ENCODE measurements around the gene VKORC1L1. TPM values are rescaled to one million over a fixed set of nuclear protein-coding genes. Genes with fewer than 3 reads are reported as not detected.

Gene VKORC1L1
- total RNA-seq, 1 donor from 2014 or later = 23.1 TPM

DNA sequence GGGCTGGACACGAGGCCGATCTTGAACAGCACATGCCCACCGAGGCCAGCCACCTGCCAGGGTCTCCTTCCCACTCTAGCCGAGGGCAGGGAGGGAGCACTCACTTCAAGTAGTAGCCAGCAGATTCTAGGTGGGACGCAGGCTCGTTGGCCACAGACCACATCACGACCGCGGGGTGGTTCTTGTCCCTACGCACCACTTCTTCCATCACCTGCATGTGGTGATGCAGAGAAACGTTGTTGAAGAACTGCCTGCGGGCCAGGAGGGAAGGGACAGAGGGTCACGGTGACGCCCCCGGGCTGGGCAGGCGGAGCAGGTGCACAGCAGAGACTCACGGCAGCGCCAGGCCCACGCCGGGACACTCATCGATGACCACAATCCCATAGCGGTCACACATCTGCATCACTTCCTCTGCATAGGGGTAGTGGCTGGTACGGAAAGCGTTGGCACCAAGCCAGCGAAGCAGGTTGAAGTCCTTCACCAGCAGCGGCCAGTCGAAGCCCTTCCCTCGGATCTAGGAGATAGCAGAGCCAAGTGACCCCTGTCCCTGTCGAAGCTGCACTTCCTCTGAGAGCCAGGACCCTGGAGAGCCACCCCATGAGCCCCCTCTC lies 101.4 kb downstream of the VKORC1L1 start:
- Mint-ChIP-seq H3K36me3 (ENCODE audit: unreplicated experiment) (peaks cover 13% of the 10 kb centered on the region), H3K27me3 (ENCODE audit: unreplicated experiment) (no peaks in the 10 kb centered on the region), H3K9me3 (ENCODE audit: unreplicated experiment) (no peaks in the 10 kb centered on the region), H3K4me3 (ENCODE audit: unreplicated experiment) (no peak overlapping the region), H3K27ac (ENCODE audit: unreplicated experiment) (no peak overlapping the region), H3K4me1 (ENCODE audit: unreplicated experiment) (no peaks in the 10 kb centered on the region)
- TF ChIP-seq, protein P1, sequence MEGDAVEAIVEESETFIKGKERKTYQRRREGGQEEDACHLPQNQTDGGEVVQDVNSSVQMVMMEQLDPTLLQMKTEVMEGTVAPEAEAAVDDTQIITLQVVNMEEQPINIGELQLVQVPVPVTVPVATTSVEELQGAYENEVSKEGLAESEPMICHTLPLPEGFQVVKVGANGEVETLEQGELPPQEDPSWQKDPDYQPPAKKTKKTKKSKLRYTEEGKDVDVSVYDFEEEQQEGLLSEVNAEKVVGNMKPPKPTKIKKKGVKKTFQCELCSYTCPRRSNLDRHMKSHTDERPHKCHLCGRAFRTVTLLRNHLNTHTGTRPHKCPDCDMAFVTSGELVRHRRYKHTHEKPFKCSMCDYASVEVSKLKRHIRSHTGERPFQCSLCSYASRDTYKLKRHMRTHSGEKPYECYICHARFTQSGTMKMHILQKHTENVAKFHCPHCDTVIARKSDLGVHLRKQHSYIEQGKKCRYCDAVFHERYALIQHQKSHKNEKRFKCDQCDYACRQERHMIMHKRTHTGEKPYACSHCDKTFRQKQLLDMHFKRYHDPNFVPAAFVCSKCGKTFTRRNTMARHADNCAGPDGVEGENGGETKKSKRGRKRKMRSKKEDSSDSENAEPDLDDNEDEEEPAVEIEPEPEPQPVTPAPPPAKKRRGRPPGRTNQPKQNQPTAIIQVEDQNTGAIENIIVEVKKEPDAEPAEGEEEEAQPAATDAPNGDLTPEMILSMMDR (IDR thresholded peaks at IDR 0.05) = no peak
- no peak for DNase-seq (ENCODE audit: extremely low spot score, unreplicated experiment)

DNA sequence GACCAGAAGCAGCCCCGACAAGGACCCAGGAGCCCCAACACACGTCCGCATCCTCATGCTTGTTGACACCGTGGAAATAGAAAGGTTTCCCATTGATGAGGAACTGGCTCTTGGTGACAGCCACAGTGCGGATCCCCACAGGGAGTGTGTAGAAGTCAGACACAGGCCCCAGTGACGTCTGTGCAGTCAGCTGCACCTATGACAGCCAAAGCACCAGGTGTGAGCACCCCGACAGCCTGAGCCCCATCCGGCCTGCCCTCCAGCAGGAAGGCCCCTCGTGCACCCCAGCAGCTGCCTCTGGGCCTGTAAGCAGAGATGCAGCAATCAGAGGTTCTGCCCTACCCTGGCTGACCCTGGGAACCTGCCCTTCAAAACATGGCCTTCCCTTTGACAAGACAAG lies 102.0 kb downstream of the VKORC1L1 start:
- Mint-ChIP-seq H3K4me3 (ENCODE audit: unreplicated experiment) (no peak overlapping the region), H3K27ac (ENCODE audit: unreplicated experiment) (no peak overlapping the region), H3K27me3 (ENCODE audit: unreplicated experiment) (no peaks in the 10 kb centered on the region), H3K4me1 (ENCODE audit: unreplicated experiment) (no peaks in the 10 kb centered on the region), H3K9me3 (ENCODE audit: unreplicated experiment) (no peaks in the 10 kb centered on the region), H3K36me3 (ENCODE audit: unreplicated experiment) (peaks cover 8% of the 10 kb centered on the region)
- TF ChIP-seq, protein P1 (IDR thresholded peaks at IDR 0.05) = no peak
- no peak for DNase-seq (ENCODE audit: extremely low spot score, unreplicated experiment)

DNA sequence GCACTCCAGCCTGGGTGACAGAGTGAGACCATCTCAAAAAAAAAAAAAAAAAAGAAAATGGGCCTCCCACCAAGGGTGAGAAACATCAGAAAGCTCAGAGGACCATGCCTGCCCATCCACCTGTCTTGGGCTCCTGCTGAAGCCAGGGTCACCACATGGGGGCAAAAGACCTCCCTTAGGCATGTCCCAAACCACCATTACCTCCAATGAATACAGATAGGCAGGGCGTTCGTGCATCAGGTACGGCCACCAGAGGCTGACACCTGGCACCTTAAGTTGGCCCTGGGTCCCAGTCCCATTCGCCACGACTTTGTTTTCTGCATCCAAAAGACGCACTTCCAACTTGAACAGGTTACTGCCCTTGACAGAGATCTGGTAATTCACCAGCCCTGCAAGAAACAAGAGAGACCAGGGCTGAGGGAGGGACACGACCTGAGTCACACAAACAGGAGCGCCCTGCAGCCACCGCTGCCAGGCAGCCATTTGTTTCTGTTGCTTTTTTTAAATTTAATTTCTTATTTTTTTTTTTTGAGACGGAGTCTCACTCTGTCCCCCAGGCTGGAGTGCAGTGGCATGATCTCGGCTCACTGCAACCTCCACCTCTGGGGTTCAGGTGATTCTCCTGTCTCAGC lies 103.1 kb downstream of the VKORC1L1 start:
- Mint-ChIP-seq H3K4me1 (ENCODE audit: unreplicated experiment) (peaks cover 8% of the 10 kb centered on the region), H3K27me3 (ENCODE audit: unreplicated experiment) (no peaks in the 10 kb centered on the region), H3K9me3 (ENCODE audit: unreplicated experiment) (no peaks in the 10 kb centered on the region), H3K27ac (ENCODE audit: unreplicated experiment) (no peak overlapping the region), H3K4me3 (ENCODE audit: unreplicated experiment) (no peak overlapping the region), H3K36me3 (ENCODE audit: unreplicated experiment) (peaks cover 7% of the 10 kb centered on the region)
- DNase-seq (ENCODE audit: extremely low spot score, unreplicated experiment) = no peak
- TF ChIP-seq, protein P1 (IDR thresholded peaks at IDR 0.05) = no peak

DNA sequence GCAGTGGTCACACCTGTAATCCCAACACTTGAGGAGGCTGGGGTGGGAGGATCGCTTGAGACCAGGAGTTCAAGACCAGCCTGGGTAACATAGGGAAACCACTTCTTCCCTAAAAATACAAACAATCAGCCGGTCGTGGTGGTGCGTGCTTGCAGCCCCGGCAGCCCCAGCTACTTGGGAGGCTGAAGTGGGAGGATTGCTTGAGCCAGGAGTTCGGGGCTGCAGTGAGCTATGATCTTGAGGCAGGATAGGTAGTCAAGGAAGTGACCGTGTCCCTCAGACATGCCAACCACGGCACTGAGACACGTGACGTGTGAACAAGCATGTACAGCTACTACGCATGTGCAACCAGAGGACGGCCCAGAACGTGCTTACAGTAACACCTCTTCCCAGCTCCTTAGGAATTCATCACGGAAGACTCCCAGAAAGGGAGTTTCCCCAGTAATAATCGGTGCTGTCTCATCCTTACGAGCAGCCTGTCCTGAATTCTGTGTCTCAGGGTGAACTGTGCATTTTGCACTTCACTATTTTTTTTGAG lies 103.9 kb downstream of the VKORC1L1 start:
- H3K4me3 Mint-ChIP-seq (ENCODE audit: unreplicated experiment) = no peak overlapping the region
- no peaks in the 10 kb centered on the region for H3K9me3 Mint-ChIP-seq (ENCODE audit: unreplicated experiment)
- no peak overlapping the region for H3K27ac Mint-ChIP-seq (ENCODE audit: unreplicated experiment)
- peaks cover 7% of the 10 kb centered on the region for H3K36me3 Mint-ChIP-seq (ENCODE audit: unreplicated experiment)
- no peaks in the 10 kb centered on the region for H3K27me3 Mint-ChIP-seq (ENCODE audit: unreplicated experiment)
- H3K4me1 Mint-ChIP-seq (ENCODE audit: unreplicated experiment) = peaks cover 10% of the 10 kb centered on the region
- DNase-seq (ENCODE audit: extremely low spot score, unreplicated experiment) = no peak
- TF ChIP-seq, protein P1 (IDR thresholded peaks at IDR 0.05) = no peak

DNA sequence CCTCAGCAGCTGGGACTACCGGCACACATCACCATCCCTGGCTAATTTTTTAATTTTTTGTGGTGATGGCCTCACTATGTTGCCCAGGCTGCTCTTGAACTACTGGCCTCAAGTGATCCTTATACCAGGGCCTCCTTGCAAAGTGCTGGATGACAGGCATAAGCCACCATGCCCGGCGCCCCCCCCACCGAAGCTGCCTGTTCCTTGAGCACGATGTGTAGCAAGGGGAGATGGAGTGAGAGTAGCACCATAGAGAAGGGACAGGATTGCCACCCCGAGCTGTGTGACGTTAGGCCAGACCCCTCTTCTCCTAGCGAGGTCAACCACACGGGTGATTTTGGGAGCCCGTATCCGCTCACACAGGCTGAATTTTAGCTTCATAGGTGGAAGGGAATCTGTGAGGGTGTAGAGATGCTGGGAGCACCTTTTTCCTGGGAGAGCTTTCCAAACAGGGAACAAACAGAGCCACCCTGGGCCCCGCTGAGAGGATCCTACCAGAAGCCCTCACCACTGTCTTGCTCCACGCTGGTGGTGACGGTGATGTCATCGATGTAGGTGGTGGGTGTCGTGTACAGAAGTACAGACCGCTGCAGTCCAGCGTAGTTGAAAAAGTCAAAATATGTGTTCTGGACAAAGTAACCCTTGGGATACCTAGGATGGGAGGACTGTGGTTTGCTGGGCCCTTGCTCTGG lies 106.2 kb downstream of the VKORC1L1 start:
- no peak overlapping the region for H3K27ac Mint-ChIP-seq (ENCODE audit: unreplicated experiment)
- no peak for DNase-seq (ENCODE audit: extremely low spot score, unreplicated experiment)
- H3K9me3 Mint-ChIP-seq (ENCODE audit: unreplicated experiment) = no peaks in the 10 kb centered on the region
- peak overlapping the region; percentile 14 for H3K4me3 Mint-ChIP-seq (ENCODE audit: unreplicated experiment)
- TF ChIP-seq, protein P1 (IDR thresholded peaks at IDR 0.05) = no peak
- peaks cover 12% of the 10 kb centered on the region for H3K4me1 Mint-ChIP-seq (ENCODE audit: unreplicated experiment)
- H3K27me3 Mint-ChIP-seq (ENCODE audit: unreplicated experiment) = no peaks in the 10 kb centered on the region
- peaks cover under 1% of the 10 kb centered on the region for H3K36me3 Mint-ChIP-seq (ENCODE audit: unreplicated experiment)
